HepG2 (cell line): Measurements from ENCODE around the gene MTUS2.

Source experiments
- ELF1 ChIP-seq: sonication (generic); formaldehyde crosslinking; IDR thresholded peaks from 2 replicates; pipeline ENCODE4 v1.4.0; 2020; ENCODE audit warnings: missing genetic modification reagents
- FOXC1 ChIP-seq: sonication (generic); formaldehyde crosslinking; IDR thresholded peaks from 2 replicates; pipeline ENCODE4 v1.8.0; 2022; ENCODE audit warnings: mild to moderate bottlenecking, missing genetic modification reagents, borderline replicate concordance
- PTBP1 ChIP-seq: fragments of 200-400 bp; formaldehyde crosslinking; IDR thresholded peaks from 2 replicates; pipeline ENCODE4 v1.6.1; 2018; ENCODE audit warnings: low read length, low read depth; ENCODE audit not compliant: poor library complexity, severe bottlenecking
- TF ChIP-seq, protein P1 (sequence below): sonication (generic); formaldehyde crosslinking; IDR thresholded peaks from 2 replicates; pipeline ENCODE4 v1.8.0; 2022; ENCODE audit warnings: mild to moderate bottlenecking, missing genetic modification reagents, moderate library complexity
- TF ChIP-seq, protein P2 (sequence below): sonication (generic); formaldehyde crosslinking; IDR thresholded peaks from 2 replicates; pipeline ENCODE4 v1.5.0; 2020; ENCODE audit warnings: mild to moderate bottlenecking, missing genetic modification reagents
- TF ChIP-seq, protein P3 (sequence below): sonication (generic); formaldehyde crosslinking; IDR thresholded peaks from 2 replicates; pipeline ENCODE4 v1.4.0; 2020; ENCODE audit warnings: mild to moderate bottlenecking, missing genetic modification reagents

DNA sequence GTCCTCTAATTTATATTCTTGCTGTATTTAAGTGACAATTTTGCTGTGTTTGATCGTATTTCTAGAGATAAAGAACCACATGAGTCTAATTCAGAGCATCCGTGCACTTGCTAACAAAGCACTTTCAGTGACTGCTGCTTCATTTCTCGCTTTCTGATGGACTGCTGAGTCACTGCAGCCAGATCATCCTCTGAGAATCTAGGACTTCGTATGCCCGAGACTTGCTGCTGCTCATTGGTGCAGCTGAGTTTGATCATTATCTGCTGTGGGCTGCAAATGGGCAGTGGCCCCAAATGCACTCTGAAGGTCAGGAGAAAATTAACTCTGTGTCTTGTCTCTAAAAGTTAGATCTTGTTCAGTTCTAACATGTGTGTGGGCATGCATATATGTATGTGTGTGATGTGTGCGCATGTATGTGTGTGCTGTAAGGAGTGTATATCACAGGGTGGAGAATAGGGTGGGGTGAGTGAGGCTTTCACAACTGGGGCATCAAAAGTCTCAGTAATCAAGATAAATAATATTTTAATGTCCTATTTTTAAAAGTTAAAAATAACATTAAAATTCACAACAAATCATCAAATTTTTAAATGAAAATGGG is 342.6 kb downstream of the MTUS2 start:
- TF ChIP-seq, protein P1, sequence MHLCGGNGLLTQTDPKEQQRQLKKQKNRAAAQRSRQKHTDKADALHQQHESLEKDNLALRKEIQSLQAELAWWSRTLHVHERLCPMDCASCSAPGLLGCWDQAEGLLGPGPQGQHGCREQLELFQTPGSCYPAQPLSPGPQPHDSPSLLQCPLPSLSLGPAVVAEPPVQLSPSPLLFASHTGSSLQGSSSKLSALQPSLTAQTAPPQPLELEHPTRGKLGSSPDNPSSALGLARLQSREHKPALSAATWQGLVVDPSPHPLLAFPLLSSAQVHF, result no peak
- TF ChIP-seq ELF1 (CRISPR knock-in tag), result no peak
- no peak for TF ChIP-seq FOXC1 (CRISPR knock-in tag)
- TF ChIP-seq PTBP1, result no peak
- TF ChIP-seq, protein P2, sequence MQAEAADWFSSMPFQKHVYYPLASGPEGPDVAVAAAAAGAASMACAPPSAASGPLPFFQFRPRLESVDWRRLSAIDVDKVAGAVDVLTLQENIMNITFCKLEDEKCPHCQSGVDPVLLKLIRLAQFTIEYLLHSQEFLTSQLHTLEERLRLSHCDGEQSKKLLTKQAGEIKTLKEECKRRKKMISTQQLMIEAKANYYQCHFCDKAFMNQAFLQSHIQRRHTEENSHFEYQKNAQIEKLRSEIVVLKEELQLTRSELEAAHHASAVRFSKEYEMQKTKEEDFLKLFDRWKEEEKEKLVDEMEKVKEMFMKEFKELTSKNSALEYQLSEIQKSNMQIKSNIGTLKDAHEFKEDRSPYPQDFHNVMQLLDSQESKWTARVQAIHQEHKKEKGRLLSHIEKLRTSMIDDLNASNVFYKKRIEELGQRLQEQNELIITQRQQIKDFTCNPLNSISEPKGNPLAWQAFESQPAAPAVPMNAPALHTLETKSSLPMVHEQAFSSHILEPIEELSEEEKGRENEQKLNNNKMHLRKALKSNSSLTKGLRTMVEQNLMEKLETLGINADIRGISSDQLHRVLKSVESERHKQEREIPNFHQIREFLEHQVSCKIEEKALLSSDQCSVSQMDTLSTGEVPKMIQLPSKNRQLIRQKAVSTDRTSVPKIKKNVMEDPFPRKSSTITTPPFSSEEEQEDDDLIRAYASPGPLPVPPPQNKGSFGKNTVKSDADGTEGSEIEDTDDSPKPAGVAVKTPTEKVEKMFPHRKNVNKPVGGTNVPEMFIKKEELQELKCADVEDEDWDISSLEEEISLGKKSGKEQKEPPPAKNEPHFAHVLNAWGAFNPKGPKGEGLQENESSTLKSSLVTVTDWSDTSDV (CRISPR knock-in tag), result no peak
- TF ChIP-seq, protein P3, sequence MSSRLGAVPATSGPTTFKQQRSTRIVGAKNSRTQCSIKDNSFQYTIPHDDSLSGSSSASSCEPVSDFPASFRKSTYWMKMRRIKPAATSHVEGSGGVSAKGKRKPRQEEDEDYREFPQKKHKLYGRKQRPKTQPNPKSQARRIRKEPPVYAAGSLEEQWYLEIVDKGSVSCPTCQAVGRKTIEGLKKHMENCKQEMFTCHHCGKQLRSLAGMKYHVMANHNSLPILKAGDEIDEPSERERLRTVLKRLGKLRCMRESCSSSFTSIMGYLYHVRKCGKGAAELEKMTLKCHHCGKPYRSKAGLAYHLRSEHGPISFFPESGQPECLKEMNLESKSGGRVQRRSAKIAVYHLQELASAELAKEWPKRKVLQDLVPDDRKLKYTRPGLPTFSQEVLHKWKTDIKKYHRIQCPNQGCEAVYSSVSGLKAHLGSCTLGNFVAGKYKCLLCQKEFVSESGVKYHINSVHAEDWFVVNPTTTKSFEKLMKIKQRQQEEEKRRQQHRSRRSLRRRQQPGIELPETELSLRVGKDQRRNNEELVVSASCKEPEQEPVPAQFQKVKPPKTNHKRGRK (CRISPR knock-in tag), result no peak
